ENCODE results near the gene SELENOO.

SELENOO gene

DNA sequence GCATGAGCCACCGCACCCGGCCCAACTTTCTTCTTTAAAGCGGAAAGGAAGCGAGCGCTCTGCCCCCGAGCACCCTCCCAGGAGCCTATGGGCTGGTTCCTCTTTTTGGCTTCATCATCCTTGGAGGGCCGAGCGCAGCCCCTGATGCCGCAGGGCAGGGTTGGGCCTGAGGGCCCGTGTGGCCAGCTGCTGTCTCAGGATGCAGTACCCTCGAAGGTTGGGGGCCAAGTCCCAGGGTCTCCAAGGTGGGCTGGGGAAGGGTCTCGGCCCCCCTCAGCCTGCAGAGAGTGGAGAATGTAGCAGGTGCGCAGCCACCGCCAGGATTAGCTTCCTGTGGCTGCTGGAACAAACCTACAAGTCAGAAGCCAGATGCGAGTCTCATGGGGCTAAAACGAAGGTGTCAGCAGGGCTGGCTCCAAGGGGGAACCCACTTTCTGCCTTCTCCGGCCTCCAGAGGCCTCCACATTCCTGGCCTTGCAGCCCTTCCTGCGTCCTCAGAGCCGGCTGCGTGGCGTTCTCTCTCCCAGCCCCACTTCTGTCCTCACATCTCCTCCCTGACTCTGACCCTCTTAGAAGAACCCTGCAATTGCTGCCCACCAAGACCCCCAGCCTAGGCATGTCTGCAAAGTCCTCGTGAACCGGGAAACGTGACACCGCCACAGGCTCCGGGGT is 27.4 kb upstream of the SELENOO start:
- no peak for DNase-seq (ENCODE audit: low read depth in 2 of 2)

DNA sequence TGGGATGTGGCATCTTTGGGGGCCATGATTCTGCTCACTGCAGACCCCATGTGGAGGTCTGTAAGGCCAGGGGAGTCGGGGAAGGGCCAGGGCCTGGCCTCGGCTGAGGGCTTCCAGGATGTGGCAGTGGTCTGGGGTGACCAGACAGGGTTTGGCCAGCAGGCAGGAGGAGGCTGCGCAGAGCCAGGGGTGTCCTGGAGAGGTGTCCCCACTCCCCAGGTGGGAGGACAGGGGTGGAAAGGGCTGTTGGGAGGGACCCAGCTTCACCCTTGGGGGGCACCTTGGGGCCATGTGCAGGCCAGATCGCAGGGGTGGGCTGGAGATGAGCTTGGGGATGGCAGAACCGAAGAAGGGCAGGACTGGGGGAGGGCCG is 26.8 kb upstream of the SELENOO start:
- no peak for DNase-seq (ENCODE audit: low read depth in 2 of 2)

DNA sequence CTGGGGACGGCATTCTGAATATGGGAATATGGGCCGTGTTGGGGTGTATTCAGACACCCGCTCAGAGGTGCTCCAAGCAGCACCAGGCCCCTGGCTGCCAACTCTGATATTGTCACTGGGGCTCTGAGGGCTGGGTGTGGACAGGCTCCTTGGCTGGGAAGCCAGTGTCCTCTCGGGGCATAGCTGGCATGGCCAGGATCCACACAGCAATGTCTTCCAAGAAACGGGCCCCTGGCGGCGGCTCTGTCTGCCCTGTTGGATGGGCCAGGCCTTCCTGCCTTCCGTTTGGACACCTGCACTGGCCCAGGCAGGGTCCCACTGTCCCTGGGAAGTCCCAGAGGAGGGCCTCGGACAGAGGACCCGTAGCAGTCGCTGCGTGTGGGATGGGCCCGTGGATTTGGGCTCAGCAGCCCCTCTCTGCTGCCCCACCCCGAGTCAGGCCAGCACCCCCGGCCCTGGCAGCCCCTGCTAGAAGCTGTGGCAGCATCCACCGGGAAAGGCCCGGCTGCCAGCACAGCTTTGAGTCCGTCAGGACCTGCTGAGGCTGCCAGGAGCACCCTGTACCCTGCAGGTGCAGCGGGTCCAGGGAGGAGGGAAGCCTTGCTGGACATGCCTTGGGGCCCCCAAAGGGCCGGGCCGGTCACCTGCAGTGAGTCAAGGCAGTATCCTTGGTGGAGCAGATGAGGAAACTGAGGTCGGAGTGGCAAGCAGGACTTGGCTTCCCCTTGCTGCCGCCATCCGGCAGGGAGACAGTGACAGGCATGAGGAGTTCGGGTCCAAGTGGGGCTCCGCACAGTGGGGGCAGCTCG is 26.2 kb upstream of the SELENOO start:
- no peak for DNase-seq (ENCODE audit: low read depth in 2 of 2)

DNA sequence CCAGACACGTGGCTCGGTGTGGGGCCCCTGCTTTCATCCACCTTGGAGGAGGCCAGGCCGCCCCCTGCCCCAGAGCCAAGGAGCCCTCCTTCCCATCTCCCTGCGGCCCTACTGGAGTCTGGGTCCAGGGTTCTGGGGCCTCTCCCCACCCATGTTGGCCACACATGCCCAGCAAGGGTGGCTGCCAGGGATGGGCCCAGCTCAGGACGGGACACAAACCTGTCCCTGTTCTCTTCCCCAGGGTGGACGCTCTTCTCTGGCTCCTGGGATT is 25.7 kb upstream of the SELENOO start:
- DNase-seq (ENCODE audit: low read depth in 2 of 2) = no peak

DNA sequence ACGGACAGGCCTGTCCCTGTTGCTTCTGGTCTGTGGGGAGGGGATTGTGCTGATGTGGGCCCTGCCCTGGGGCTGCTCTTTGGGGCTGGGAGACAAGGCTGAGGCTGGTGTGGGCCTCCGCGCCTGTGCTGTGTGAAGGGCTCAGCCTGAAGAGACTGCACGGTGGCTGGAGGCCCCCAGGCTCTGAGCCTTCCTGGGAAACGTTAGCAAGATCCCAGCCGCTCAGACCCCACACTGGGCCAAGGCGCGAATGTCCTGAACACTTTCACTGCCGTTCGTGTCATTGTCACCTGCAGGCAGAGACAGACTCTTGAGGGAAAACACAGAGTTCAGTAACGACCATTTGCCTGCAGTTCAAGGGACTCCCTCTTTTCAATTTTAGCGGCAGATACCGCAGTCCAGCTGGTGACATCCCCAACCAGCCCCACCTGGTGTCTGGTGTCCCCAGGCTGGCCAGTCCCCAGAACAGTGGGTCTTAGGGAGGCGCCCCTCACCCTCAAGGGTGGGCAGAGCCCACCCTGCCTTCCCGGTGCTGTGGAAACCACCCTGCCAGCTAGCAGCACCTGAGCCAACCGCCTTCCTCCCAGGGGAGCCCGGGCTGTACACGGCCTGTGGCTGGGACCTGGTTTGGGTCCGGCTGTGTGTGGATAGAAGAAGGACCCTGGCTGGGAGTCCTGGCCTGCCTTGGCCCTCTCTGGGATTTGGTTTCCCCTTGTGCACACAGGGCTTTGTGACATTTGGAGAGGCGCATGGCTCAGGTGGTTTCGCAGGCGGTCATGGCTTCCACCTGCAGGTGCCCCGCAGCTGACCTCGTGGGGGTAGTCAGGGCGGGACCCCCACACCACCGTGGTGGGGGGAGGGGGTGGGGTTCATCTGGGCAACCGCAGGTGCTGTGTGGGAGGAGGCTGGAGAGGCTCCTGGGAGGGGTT is 24.6 kb upstream of the SELENOO start:
- DNase-seq (ENCODE audit: low read depth in 2 of 2) = no peak

DNA sequence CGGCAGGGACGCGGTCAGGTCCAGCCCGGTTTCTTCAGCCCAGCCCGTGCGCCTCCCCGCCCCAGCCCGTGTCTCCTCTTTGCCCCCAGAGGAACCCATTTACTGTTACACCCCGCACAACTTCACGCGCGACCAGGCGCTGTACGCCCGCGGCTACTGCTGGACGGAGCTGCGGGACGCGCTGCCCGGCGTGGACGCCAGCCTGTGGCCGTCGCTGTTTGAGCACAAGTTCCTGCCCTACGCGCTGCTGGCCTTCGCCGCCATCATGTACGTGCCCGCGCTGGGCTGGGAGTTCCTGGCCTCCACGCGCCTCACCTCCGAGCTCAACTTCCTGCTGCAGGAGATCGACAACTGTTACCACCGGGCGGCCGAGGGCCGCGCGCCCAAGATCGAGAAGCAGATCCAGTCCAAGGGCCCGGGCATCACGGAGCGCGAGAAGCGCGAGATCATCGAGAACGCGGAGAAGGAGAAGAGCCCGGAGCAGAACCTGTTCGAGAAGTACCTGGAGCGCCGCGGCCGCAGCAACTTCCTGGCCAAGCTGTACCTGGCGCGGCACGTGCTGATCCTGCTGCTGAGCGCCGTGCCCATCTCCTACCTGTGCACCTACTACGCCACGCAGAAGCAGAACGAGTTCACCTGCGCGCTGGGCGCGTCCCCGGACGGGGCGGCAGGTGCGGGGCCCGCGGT is 23.8 kb upstream of the SELENOO start:
- no peak for DNase-seq (ENCODE audit: low read depth in 2 of 2)

DNA sequence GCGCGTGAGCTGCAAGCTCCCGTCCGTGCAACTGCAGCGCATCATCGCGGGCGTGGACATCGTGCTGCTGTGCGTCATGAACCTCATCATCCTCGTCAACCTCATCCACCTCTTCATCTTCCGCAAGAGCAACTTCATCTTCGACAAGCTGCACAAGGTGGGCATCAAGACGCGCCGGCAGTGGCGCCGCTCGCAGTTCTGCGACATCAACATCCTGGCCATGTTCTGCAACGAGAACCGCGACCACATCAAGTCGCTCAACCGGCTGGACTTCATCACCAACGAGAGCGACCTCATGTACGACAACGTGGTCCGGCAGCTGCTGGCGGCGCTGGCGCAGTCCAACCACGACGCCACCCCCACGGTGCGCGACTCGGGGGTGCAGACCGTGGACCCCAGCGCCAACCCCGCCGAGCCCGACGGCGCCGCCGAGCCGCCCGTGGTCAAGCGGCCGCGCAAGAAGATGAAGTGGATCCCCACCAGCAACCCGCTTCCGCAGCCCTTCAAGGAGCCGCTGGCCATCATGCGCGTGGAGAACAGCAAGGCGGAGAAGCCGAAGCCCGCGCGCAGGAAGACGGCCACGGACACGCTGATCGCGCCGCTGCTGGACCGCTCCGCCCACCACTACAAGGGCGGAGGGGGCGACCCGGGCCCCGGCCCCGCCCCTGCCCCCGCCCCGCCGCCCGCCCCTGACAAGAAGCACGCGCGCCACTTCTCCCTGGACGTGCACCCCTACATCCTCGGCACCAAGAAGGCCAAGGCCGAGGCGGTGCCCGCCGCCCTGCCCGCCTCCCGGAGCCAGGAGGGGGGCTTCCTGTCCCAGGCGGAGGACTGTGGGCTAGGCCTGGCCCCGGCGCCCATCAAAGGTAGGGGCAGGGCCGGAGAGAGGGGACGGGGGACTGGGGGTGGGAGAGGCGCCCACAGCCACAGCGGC is 23.0 kb upstream of the SELENOO start:
- no peak for DNase-seq (ENCODE audit: low read depth in 2 of 2)

DNA sequence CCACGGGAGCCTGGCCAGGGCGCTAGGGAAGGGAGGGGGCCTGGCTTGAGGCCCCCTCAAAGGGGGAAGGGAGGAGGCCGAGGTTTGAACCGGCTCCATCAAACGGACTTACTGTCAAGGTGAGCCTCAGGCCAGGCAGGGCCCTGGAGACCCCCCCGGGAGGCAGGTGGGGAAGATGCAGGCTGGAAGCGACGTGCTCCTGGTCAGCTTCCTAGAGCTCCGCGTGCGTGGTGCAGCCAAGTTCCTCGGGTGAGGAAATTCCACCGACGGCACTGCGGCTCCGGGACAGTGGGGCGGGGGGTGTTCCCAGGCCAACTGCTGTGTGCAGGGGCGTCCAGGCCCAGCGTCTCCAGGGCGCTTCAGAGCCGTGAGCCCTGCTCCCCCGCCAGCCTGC is 22.3 kb upstream of the SELENOO start:
- DNase-seq (ENCODE audit: low read depth in 2 of 2) = no peak

DNA sequence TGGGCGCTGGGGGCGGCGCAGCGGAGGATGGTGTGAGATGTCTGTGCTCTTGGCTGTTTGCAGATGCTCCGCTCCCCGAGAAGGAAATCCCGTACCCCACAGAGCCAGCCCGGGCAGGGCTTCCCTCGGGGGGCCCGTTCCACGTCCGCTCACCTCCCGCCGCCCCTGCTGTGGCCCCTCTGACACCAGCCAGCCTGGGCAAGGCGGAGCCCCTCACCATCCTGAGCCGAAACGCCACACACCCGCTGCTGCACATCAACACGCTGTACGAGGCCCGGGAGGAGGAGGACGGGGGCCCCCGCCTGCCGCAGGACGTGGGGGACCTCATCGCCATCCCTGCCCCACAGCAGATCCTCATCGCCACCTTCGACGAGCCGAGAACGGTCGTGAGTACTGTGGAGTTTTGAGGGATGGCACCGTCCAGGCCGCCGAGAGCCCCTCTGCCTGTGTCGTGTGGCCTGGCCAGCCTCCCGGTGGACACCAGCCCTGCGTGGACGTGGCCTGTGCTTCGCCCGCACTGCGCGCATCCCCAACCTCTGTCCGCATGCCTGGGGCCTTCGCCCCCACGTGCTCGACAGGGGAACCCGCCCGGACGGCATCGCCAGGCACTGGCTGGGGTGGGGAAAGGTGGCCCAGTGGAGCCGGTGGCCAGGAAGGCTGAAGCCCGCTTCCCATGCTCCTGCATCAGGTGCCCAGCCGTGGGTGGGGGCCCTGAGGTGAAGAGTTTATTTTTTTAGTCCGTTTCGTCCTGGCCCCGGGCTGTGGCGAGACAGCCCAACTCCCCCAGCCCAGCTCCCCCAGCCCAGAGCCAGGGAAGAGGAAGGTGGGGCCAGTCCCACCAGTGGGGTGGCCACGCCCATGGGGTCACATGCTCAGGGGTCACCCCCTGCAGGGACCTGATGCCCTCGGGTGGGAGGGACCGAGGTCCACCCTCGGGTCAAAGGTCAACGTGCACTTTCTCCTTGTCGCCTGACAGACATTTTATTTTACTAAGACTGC is 21.6 kb upstream of the SELENOO start:
- no peak for DNase-seq (ENCODE audit: low read depth in 2 of 2)

DNA sequence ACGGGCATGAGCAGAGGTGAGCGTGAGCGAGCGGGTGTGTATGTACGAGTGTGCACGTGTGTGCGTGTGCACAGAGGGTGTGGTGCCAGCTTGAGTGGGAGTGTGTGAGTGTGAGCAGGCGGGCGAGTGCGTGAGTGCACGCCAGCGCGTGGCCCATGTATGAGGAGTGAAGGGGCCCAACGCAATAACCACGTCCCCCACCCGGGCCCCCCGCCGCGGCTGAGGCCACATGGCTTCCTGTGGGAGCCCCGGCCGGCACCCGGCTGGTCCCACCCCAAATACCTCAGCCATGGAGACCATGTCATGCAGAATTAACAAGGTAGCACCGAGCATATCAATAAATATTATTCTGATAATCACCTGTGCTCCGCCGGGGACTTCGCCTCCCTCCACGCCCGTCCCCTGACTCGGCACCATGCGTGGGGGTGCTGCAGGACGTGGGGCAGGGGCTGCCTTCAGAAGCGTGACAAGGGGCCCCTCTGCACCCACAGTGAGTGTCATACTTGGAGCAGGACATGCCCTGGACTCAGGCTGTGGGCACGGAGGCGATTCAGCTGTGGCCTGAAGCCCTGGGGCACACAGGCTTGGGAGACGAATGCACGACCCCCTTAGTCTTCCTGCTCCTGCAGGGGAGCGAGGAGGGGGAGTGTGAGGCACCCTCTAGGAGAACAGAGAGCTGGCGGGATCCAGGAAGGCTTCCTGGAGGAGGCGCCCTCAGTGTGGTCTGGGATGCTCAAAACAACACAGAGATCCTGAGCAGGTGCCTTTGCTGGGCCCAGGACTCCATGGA is 20.7 kb upstream of the SELENOO start:
- DNase-seq (ENCODE audit: low read depth in 2 of 2) = no peak

DNA sequence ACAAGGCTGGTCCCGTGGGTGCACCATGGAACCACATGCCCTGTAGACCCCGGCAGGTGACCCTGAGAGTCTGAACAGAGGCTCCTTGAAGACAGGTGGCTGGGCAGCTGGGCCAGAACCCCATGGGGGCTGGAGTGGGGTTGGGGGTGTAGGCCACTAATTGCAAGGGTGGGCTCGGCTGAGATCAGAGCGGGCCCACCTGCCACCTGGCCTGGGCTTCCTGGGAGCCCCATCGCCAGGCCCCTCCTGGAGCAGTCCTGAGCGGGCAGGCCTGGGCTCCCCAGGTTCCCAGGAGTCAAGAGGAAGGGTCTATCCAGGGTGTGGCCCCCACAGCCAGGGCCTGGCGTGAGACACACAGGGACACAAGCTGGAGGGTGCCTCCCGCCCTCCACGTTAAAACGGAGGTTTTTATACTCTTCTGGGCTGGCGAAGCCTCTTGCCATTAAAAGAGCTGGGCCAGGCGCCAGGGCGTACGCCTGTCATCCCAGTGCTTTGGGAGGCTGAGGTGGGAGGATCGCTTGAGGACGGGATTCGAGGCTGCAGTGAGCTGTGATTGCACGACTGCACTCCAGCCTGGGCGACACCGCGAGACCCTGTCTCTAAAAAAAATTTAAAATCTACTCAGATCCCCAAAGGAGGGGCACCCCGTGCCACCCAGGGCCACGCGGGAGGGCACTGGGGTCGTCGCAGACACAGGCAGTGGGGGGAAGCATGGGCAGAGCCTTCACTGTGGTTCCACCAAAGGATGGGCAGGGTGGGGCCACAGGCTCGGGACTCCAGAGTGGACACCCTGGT is 19.9 kb upstream of the SELENOO start:
- DNase-seq (ENCODE audit: low read depth in 2 of 2) = no peak

DNA sequence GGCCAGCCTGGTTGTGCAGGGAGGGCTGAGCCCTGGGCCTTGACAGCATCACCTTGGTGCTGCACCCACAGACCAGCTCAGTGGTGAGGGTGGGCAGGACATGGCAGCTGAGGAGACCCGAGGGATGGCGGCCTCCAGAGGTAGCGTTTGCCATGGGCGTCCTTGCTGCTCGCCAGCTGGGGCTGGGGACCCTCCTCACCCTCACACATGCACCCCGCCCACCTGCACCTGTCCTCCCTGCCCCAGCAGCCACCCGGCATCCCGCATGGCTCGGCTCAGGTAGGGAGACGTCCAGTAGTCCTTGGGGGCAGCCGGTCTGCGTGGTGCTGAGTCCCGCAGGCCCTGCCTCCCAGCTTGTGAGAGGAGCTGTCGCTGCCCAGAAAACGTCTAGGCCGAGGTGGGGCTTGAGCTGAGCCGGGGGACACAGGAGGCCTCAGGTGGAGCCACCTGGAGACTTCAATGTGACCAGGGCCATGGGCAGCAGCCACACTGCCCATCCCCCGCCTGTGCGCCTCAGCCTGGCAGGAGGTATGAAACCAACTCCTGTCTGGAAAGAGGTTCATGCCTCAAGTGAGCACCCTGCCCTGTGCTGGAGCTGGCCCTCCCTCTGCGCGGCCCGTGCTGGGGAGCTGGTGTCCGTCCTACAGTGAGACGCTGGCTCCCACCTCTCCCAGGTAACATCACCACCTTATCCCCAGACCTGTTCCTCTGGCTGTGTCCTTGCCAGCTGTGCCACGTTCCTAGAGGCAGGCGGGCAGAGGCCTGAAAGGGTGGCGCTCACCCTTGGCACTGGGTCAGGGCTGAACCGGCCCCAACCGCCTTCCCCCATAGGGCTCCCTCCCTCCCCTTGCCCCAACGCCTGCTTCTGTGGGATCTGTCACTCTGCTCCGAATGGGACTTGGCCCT is 18.4 kb upstream of the SELENOO start:
- DNase-seq (ENCODE audit: low read depth in 2 of 2) = no peak

DNA sequence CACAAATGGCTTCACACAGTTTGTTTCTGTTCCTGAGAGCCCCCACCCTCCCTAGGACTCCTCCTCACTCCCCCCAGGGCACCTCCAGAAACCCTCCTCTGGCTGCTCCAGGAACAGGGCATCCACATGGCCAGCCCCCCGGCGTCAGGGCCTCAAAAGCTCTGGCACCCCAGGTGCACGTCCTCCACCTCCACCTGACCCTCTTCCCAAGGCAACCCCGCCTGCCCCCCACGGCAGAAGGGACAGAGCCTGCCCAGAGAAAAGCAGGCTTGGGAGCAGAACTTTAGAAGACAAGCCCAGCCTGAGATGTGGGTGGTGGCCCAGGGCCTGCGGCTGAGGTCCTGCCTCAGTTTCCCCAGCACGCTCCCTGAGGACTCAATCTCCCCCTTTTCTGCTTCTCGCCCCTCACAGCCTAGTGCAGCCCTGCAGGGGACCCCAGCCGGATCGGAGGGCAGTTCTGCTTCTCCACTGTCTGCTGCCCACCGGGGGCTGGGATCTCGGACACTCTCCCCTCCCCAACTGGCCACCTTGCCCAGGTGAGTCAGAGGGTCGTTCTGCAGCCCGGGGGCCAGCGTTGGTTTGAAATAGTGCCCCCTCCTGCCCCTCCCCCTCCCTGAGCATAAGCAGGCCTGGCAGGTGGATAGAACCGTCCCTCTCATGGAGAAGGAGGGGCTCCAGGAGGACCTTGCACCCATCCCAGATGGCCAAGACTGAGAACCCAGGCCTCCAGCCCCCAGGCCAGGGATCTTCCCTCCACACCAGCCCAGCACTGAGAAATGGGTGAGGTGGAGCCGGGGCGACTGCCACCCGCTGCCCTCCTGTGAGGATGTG is 17.5 kb upstream of the SELENOO start:
- no peak for DNase-seq (ENCODE audit: low read depth in 2 of 2)

DNA sequence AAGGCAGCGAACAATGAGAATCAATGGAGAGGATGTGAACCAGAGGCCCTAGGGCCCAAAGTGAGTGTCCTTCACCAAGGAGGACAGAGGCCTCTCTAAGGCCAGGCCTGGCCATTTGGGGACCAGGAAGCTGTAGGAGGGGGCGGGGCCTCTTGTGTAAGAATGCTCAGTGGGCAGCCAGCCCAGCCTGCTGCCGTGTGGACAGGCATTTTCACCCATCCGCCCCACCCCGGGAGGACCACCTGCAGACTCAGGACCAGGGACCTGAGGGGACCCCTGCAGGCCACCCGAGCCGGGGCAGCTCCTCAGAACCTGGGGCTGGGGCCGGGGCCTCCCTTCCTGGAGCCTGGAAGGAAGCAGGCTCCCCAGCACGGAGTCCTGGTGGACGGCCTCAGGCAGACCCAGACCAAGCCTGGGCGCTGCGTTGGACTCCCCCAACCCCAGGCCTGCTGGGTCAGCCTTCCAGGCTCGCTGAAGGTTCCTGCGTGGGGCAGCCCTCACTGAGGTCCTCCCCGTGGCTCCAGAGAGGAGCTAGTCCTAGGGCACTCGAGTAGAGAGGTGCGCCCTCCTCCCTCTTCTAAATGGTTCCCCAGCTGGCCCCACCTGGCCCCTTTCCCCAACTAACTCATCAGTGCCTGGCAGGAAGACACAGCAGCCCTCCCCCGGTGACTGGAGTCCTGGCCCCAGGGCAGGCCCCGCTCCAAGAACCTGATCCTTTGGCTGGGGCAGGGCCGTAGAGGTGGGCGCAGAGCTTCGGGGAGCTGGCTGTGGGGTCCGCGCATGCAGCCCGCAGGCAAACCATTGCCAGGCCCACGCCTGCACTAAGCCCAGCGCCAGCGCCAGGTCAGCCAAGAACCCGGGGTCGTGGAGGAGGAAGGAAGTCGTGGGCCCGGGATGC is 16.6 kb upstream of the SELENOO start:
- no peak for DNase-seq (ENCODE audit: low read depth in 2 of 2)

DNA sequence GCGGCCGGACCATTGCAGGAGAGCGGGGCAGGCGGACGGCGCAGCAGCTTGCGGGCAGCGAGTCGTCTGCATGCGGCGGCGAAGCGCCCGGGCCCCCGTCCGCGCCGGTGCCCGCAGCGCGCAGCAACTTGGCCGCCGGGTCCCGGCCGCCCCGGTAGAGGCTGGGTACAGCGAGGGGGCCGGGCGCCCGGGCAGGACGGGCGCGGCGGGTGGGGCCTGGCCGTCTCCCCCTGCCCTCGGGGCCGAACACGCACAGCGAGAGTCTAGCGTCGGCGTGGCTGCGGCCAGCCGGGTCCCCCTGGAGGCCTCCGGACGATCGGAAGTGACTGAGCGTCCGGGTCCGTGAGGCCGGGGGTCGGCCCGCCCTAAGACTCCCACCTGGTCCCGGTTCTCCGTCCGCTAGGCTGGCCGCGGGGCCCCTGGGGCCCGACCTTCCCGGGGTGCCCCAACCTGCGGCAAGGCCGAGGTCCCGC is 15.9 kb upstream of the SELENOO start:
- no peak for DNase-seq (ENCODE audit: low read depth in 2 of 2)
